T-cell (primary cell): ENCODE measurements around the gene PPP2R5C. TPM values are rescaled to one million over a fixed set of nuclear protein-coding genes. Genes with fewer than 3 reads are reported as not detected.
A peak's percentile ranks its signal among the peaks of the same experiment; 100 is the strongest.

Experiments
- ATAC-seq, 4 experiments: fragments of 200-7000 bp in 3 of 4; fragments of 150-1000 bp in 1 of 4; cut with Tn5 transposase; replicated peaks in 1 of 4; 1 replicate in 3 of 4; 2 replicates in 1 of 4; pipeline ENCODE4 v1.10.0; 2021; ENCODE audit warnings: moderate library complexity in 3 of 4, mild to moderate bottlenecking in 2 of 4, moderate number of reproducible peaks in 1 of 4
- CTCF ChIA-PET, 2 donors: fragments of 300-600 bp; sonication (Branson Sonifier 250); formaldehyde crosslinking; loops; one replicate each; lab custom pipeline; 2022; ENCODE audit warnings: antibody characterized with exemption in 2 of 2; lab: Charles Lee
- POLR2A ChIA-PET, 2 donors: fragments of 300-600 bp; sonication (Branson Sonifier 250); formaldehyde crosslinking; loops; one replicate each; lab custom pipeline; 2022; ENCODE audit warnings: antibody characterized with exemption in 2 of 2; lab: Charles Lee
- DNase-seq, 35 experiments: peaks; one replicate each; pipeline versions ENCODE4 v3.0.0 to v3.0.0-alpha.2; 2013 to 2023
- H3K27ac ChIP-seq: one replicate; pipeline ENCODE4 v1.5.1; 2013; ENCODE audit warnings: low read length
- H3K27me3 ChIP-seq, 2 experiments: replicated peaks in 1 of 2; 1 replicate in 1 of 2; 2 replicates in 1 of 2; pipeline versions ENCODE4 v1.6.1 to v1.7.0; 2013; ENCODE audit warnings: low read length in 1 of 2, mixed read lengths in 1 of 2; ENCODE audit not compliant: control insufficient read depth in 2 of 2, insufficient read depth in 2 of 2; ENCODE audit errors: extremely low read depth in 1 of 2
- H3K36me3 ChIP-seq, 2 donors: 1 replicate in 1 of 2; 2 replicates in 1 of 2; pipeline versions ENCODE4 v1.6.1 to v1.7.0; 2013; ENCODE audit warnings: low read length in 1 of 2; ENCODE audit not compliant: control insufficient read depth in 2 of 2, insufficient read depth in 1 of 2; ENCODE audit errors: extremely low read depth in 1 of 2
- H3K4me1 ChIP-seq, 2 experiments: 1 replicate in 1 of 2; 2 replicates in 1 of 2; pipeline versions ENCODE4 v1.6.1 to v1.7.0; 2013; ENCODE audit warnings: low read length in 2 of 2, mixed read lengths in 1 of 2; ENCODE audit not compliant: insufficient read depth in 2 of 2, control insufficient read depth in 1 of 2; ENCODE audit errors: extremely low read depth in 1 of 2
- H3K4me3 ChIP-seq, 2 donors: 1 replicate in 1 of 2; 2 replicates in 1 of 2; pipeline versions ENCODE4 v1.5.1 to v1.7.0; 2013; ENCODE audit warnings: mild to moderate bottlenecking in 2 of 2, low read length in 1 of 2, moderate library complexity in 1 of 2; ENCODE audit not compliant: control insufficient read depth in 1 of 2; ENCODE audit errors: extremely low read depth in 1 of 2
- H3K9me3 ChIP-seq: 2 replicates; pipeline ENCODE4 v1.7.0; 2013
- H3K27ac Mint-ChIP-seq, 2 donors: one replicate each; pipeline ENCODE4 v1.8.0; 2020 to 2021; ENCODE audit warnings: mild to moderate bottlenecking in 2 of 2, mixed read lengths in 2 of 2
- H3K27me3 Mint-ChIP-seq, 2 donors: one replicate each; pipeline ENCODE4 v1.8.0; 2021 to 2022; ENCODE audit warnings: mixed read lengths in 2 of 2
- H3K36me3 Mint-ChIP-seq: one replicate; pipeline ENCODE4 v1.8.0; 2021; ENCODE audit warnings: mixed read lengths
- H3K4me1 Mint-ChIP-seq, 3 donors: one replicate each; pipeline ENCODE4 v1.8.0; 2020 to 2022; ENCODE audit warnings: mixed read lengths in 3 of 3, mild to moderate bottlenecking in 1 of 3
- H3K4me3 Mint-ChIP-seq, 3 donors: one replicate each; pipeline ENCODE4 v1.8.0; 2020 to 2022; ENCODE audit warnings: mild to moderate bottlenecking in 3 of 3, mixed read lengths in 3 of 3, moderate library complexity in 3 of 3
- H3K9me3 Mint-ChIP-seq, 3 donors: one replicate each; pipeline ENCODE4 v1.8.0; 2020 to 2022; ENCODE audit warnings: mixed read lengths in 3 of 3
- WGBS: methylation state at CpG from one replicate; pipeline ENCODE4 v1.1.5; 2013; ENCODE audit warnings: missing lambda C conversion rate; ENCODE audit not compliant: insufficient coverage; 5-methylcytosine and 5-hydroxymethylcytosine counted together
- total RNA-seq, 35 experiments: library from RNA in 6 of 35; stranded (reverse) in 6 of 35; fragments of 120-200 nt in 1 of 35; gene quantifications; one replicate each; pipeline versions ENCODE4 v1.2.1 to v1.2.4 and lab custom pipeline; 2013 to 2026

The PPP2R5C gene
- total RNA-seq, 5 donors from 2014 or later (not counting 1 experiment from before 2014, with no cell fraction given) = 435 to 627 (median 489) TPM

DNA sequence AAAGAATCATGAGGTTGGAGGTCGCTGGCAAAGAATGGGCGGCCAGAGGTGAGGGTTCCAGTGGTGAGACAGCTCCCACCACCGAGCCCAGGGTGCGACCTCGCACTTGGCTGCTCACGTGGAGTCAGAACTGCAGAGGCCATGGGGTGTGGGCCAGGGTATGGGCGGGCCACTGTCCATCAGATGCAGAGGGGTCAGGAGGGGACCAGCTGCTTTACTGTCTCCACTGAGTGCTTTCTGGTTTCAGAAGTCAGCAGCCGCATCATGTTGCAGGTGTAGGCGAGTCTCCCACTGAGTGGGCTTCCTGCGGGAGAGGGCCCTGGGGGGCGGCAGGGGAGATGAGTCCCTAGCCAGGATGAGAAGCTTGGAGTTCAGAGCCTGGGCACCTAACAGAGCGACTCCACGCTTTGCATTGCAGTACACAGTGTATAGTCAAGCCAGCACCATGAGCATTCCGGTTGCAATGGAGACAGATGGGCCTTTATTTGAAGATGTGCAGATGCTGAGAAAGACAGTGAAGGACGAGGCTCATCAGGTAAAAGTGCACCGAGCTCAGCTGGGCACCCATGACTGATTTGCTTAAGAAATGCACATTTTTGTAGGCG is 156.0 kb downstream of the PPP2R5C start:
- no peak overlapping the region for H3K4me3 Mint-ChIP-seq
- no peaks in the 10 kb centered on the region for H3K27me3 Mint-ChIP-seq
- H3K4me1 ChIP-seq = no peaks in the 10 kb centered on the region
- no peak overlapping the region for H3K4me3 ChIP-seq
- no peaks in the 10 kb centered on the region for H3K9me3 ChIP-seq
- peak overlapping the region; percentile 28 to 66 for H3K27ac Mint-ChIP-seq
- peaks cover 31 to 76% of the 10 kb centered on the region in 2 donors for H3K36me3 ChIP-seq
- POLR2A ChIA-PET = no interaction called here
- 92% methylated on average over 17 of the region's 17 CpGs for WGBS
- ATAC-seq (no peak), DNase-seq (no peak)
- H3K4me1 Mint-ChIP-seq = peaks cover 0 to 13% (median 2%) of the 10 kb centered on the region in 3 donors
- H3K27me3 ChIP-seq = no peaks in the 10 kb centered on the region
- no peaks in the 10 kb centered on the region for H3K9me3 Mint-ChIP-seq
- peaks cover 42% of the 10 kb centered on the region for H3K36me3 Mint-ChIP-seq
- no peak overlapping the region for H3K27ac ChIP-seq
- CTCF ChIA-PET = interaction anchor here in 1 of 2 donors (0.6 kb wide), 1 partner anchor 129 kb away, joined by 3 read pairs; no protein-coding TSS in a partner anchor

DNA sequence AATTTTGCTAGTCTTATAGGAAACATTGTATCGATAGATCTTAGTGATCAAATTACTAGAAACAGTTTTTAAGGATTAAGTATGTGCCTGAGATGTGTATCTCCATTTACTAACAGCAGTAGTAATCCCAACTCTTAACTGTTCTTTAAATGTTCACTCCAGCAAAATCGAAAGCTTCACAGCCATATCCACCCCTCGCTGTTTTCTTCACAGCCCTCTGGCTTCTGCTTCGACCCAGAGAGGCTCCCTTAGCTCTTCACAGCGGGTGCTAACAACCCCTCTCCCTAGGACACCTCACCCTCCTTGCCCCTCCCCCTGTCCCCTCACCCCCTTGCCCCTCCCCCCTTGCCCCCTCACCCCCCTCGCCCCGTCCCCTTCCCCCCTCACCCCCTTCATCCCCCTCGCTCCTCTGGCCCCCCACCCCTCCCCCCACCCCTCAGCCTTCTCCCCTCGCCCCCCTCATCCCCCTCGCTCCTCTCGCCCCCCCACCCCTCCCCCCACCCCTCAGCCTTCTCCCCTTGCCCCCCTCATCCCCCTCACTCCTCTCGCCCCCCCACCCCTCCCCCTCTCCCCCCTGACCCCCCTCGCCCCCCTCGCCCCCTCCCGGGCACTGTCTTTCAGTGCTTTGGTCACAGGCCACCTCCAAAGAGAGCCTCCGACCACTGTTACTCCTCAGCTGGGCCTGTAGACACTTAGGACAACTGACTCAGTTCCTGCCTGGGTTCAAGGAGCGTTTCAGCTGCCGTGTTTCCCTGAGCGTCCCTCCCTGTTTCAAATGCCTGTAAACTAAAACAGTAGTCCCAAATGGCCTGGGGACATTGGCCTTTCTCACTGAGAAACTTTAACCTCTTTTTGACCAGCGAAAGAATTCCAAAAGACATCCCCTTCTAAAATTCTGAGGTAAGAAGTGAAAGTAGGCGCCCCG is 156.8 kb downstream of the PPP2R5C start:
- POLR2A ChIA-PET = no interaction called here
- no peak overlapping the region for H3K27ac Mint-ChIP-seq
- DNase-seq (no peak), ATAC-seq (no peak)
- Histone ChIP-seq H3K9me3 (no peaks in the 10 kb centered on the region), H3K27me3 (no peaks in the 10 kb centered on the region), H3K27ac (no peak overlapping the region), H3K36me3 (peaks cover 27 to 74% of the 10 kb centered on the region in 2 donors), H3K4me3 (no peak overlapping the region), H3K4me1 (no peaks in the 10 kb centered on the region)
- H3K27me3 Mint-ChIP-seq = no peaks in the 10 kb centered on the region
- WGBS = 95% methylated on average over 5 of the region's 22 CpGs
- no peaks in the 10 kb centered on the region for H3K9me3 Mint-ChIP-seq
- H3K4me3 Mint-ChIP-seq = no peak overlapping the region
- H3K36me3 Mint-ChIP-seq = peaks cover 45% of the 10 kb centered on the region
- peaks cover 0 to 13% (median 2%) of the 10 kb centered on the region in 3 donors for H3K4me1 Mint-ChIP-seq
- CTCF ChIA-PET = interaction anchor here in 1 of 2 donors (0.6 kb wide), 1 partner anchor 128 kb away, joined by 3 read pairs; no protein-coding TSS in a partner anchor

DNA sequence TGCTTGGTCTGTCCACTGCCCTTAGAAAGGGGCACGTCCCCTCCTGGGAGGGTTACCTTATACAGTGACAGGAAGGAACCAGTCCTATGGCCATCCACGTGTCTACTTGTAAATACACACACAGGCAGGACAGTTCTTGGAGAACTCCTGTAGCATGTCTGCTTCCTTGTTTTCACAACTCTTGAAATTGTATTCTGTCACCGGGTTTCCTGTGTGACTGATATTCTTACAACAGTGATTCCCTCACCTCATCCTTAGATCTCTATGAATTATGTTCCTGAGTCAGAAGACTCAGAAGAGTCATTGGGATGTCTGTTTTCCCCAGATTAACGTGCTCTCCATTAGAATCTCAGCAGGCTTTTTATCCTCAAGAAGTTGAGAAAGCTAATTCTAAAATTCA is 158.8 kb downstream of the PPP2R5C start:
- DNase-seq (no peak), ATAC-seq (no peak)
- Mint-ChIP-seq H3K4me1 (peaks cover 0 to 13% (median 2%) of the 10 kb centered on the region in 3 donors), H3K27me3 (no peaks in the 10 kb centered on the region), H3K27ac (peak overlapping the region in 1 of 2 donors; percentile 41), H3K36me3 (peaks cover 40% of the 10 kb centered on the region), H3K9me3 (no peaks in the 10 kb centered on the region), H3K4me3 (no peak overlapping the region)
- ChIA-PET CTCF (interaction anchor here (0.6 to 0.8 kb wide), 3 partner anchors 24 to 149 kb away, joined by 3 read pairs; no protein-coding TSS in a partner anchor), POLR2A (no interaction called here)
- H3K27ac ChIP-seq = no peak overlapping the region
- H3K4me3 ChIP-seq = no peak overlapping the region
- H3K36me3 ChIP-seq = peaks cover 24 to 65% of the 10 kb centered on the region in 2 donors
- no peaks in the 10 kb centered on the region for H3K27me3 ChIP-seq
- H3K9me3 ChIP-seq = no peaks in the 10 kb centered on the region
- WGBS = no CpG with 5 or more reads among the region's 4 CpGs
- H3K4me1 ChIP-seq = no peaks in the 10 kb centered on the region

DNA sequence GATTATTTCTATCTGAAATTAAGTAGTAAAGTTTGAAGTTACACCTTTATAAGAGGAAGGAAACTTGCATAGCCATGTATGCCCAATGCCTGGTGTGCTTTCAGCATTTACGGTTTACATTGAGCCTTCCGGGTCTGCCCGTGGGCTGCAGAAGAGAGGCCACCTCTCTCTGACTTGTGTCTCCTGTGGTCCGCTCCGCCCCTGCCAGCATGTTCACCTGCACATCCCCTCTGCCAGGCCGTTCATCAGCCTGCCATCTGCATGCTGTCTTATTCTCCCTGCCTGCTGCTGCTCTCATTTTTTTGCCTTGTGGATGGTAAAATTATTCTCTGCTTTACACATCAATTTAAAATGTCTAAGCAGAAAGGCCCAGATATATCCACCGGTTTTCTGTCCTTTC is 161.4 kb downstream of the PPP2R5C start:
- Mint-ChIP-seq H3K4me1 (no peaks in the 10 kb centered on the region), H3K9me3 (no peaks in the 10 kb centered on the region), H3K27me3 (no peaks in the 10 kb centered on the region), H3K27ac (peak overlapping the region in 1 of 2 donors; percentile 18), H3K36me3 (peaks cover 27% of the 10 kb centered on the region), H3K4me3 (no peak overlapping the region)
- no peaks in the 10 kb centered on the region for H3K4me1 ChIP-seq
- no peak for ATAC-seq
- H3K27ac ChIP-seq = no peak overlapping the region
- POLR2A ChIA-PET = interaction anchor here in 1 of 2 donors (0.6 kb wide), 1 partner anchor 70 kb away, joined by 3 read pairs; no protein-coding TSS in a partner anchor
- peaks cover 24 to 56% of the 10 kb centered on the region in 2 donors for H3K36me3 ChIP-seq
- H3K27me3 ChIP-seq = no peaks in the 10 kb centered on the region
- no peak overlapping the region for H3K4me3 ChIP-seq
- DNase-seq = no peak
- CTCF ChIA-PET = no interaction called here
- WGBS = 92% methylated on average over 5 of the region's 7 CpGs
- no peaks in the 10 kb centered on the region for H3K9me3 ChIP-seq

DNA sequence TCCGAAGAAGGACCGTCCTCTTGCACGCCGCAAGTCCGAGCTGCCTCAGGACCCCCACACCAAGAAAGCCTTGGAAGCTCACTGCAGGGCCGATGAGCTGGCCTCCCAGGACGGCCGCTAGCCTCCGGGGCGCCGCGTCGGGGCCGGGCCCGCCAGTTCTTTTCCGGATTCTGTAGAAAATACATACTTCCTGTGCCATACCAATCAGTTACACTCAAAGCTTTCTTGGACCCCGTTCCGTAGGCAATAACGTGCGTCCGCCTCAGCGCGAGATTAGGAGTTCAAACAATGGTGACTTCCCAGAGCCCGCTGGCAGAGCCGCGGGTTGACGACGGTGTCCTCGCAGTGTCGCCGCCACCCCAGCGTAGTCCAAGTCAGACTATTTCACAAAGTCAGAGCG is 163.6 kb downstream of the PPP2R5C start:
- H3K36me3 ChIP-seq = peaks cover 22 to 57% of the 10 kb centered on the region in 2 donors
- 98% methylated on average over 26 of the region's 33 CpGs for WGBS
- no peaks in the 10 kb centered on the region for H3K27me3 ChIP-seq
- H3K4me1 ChIP-seq = no peaks in the 10 kb centered on the region
- Mint-ChIP-seq H3K4me3 (no peak overlapping the region), H3K27me3 (no peaks in the 10 kb centered on the region), H3K27ac (no peak overlapping the region), H3K9me3 (no peaks in the 10 kb centered on the region), H3K4me1 (no peaks in the 10 kb centered on the region), H3K36me3 (peaks cover 31% of the 10 kb centered on the region)
- no peak overlapping the region for H3K4me3 ChIP-seq
- CTCF ChIA-PET = interaction anchor here in 1 of 2 donors (0.5 to 0.6 kb wide), 2 partner anchors 26 to 136 kb away, joined by 4 to 5 read pairs; no protein-coding TSS in a partner anchor
- ATAC-seq = no peak
- no peak for DNase-seq
- no peak overlapping the region for H3K27ac ChIP-seq
- H3K9me3 ChIP-seq = no peaks in the 10 kb centered on the region
- POLR2A ChIA-PET = no interaction called here

DNA sequence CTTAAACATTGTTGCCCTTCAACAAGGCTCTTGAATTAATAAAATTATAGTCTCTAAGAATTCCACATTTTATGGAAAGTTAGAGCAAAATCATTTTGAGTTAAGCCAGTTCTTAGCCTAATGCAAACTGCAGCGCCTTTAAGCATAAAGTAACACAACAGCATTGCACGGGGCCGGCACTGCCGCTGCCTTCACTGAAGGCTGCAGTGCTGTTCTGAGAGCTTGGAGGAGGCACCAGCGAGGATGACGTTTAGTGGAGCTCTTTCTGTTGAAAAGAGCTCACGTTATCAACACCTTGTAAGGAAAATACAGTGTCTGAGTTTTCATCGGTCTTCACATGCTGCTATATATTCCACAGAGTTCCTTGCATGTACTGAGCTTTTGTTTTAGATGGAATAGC is 164.6 kb downstream of the PPP2R5C start:
- H3K4me3 Mint-ChIP-seq = no peak overlapping the region
- DNase-seq (no peak), ATAC-seq (no peak)
- Histone ChIP-seq H3K4me1 (no peaks in the 10 kb centered on the region), H3K27ac (no peak overlapping the region), H3K27me3 (no peaks in the 10 kb centered on the region), H3K9me3 (no peaks in the 10 kb centered on the region), H3K36me3 (peaks cover 15 to 50% of the 10 kb centered on the region in 2 donors), H3K4me3 (no peak overlapping the region)
- CTCF ChIA-PET = no interaction called here
- H3K27me3 Mint-ChIP-seq = no peaks in the 10 kb centered on the region
- POLR2A ChIA-PET = no interaction called here
- H3K27ac Mint-ChIP-seq = peak overlapping the region in 1 of 2 donors; percentile 16
- no peaks in the 10 kb centered on the region for H3K9me3 Mint-ChIP-seq
- 95% methylated on average over 6 of the region's 8 CpGs for WGBS
- peaks cover 25% of the 10 kb centered on the region for H3K36me3 Mint-ChIP-seq
- no peaks in the 10 kb centered on the region for H3K4me1 Mint-ChIP-seq
